Fibroblast of pulmonary artery (primary cell): ENCODE measurements around the gene CEP295NL.

Source experiments
- DNase-seq: peaks from one replicate; pipeline ENCODE4 v3.0.0-alpha.2; 2010; ENCODE audit warnings: low read depth
- H3K4me3 ChIP-seq: replicated peaks from 2 replicates; pipeline ENCODE4 v1.5.1; 2011; ENCODE audit warnings: low read depth, mild to moderate bottlenecking, control low read depth, low read length, moderate library complexity
- CTCF ChIP-seq: IDR thresholded peaks from 2 replicates; pipeline ENCODE4 v1.5.1; 2011; ENCODE audit warnings: mild to moderate bottlenecking, control low read depth, low read length, inconsistent platforms; ENCODE audit errors: missing control alignments

CEP295NL gene

GRCh38 chr17:78885956-78886355 lies 17.0 kb downstream of the CEP295NL start:
- no peak for TF ChIP-seq CTCF
- no peak for DNase-seq
- no peak overlapping the region for H3K4me3 ChIP-seq

- no peak for DNase-seq
- no peak for TF ChIP-seq CTCF
- H3K4me3 ChIP-seq = no peak overlapping the region
Measured at GRCh38 chr17:78884876-78885667, 17.9 kb downstream of the CEP295NL start.

GRCh38 chr17:78884148-78884825 lies 18.7 kb downstream of the CEP295NL start:
- peak; percentile 19 for DNase-seq
- no peak for TF ChIP-seq CTCF
- H3K4me3 ChIP-seq = peak overlapping the region; percentile 40

GRCh38 chr17:78883533-78884131 lies 19.4 kb downstream of the CEP295NL start:
- DNase-seq = peak; percentile 98
- no peak for TF ChIP-seq CTCF
- peak overlapping the region; percentile 40 for H3K4me3 ChIP-seq

GRCh38 chr17:78883089-78883532 lies 19.9 kb downstream of the CEP295NL start:
- H3K4me3 ChIP-seq = peak overlapping the region; percentile 7
- DNase-seq = peak; percentile 79
- no peak for TF ChIP-seq CTCF

GRCh38 chr17:78882540-78883088 lies 20.4 kb downstream of the CEP295NL start:
- DNase-seq = no peak
- TF ChIP-seq CTCF = no peak
- H3K4me3 ChIP-seq = no peak overlapping the region
